Right lobe of liver (tissue), 6 donors: Measurements from ENCODE around the gene ILF3. TPM values are rescaled to one million over a fixed set of nuclear protein-coding genes. Genes with fewer than 3 reads are reported as not detected.

Source experiments
- ATAC-seq, 4 donors: fragments of 200-7000 bp; cut with Tn5 transposase; one replicate each; pipeline ENCODE4 v1.9.1; 2020; ENCODE audit warnings: mild to moderate bottlenecking in 4 of 4, moderate library complexity in 4 of 4
- DNase-seq, 3 donors: peaks; one replicate each; pipeline ENCODE4 v3.0.0-alpha.2; 2020
- H3K27ac ChIP-seq, 3 donors: fragments of 200-600 bp; one replicate each; pipeline ENCODE4 v1.8.0; 2022
- H3K27me3 ChIP-seq, 2 donors: fragments of 200-600 bp; one replicate each; pipeline ENCODE4 v1.8.0; 2022
- H3K36me3 ChIP-seq, 4 donors: fragments of 200-600 bp; sonication (generic) in 1 of 4; one replicate each; pipeline versions ENCODE4 v1.5.1 to v1.8.0; 2017 to 2022; ENCODE audit warnings: control low read depth in 1 of 4
- H3K4me1 ChIP-seq, 4 donors: fragments of 200-600 bp; sonication (generic) in 1 of 4; one replicate each; pipeline versions ENCODE4 v1.5.1 to v1.8.0; 2017 to 2022; ENCODE audit warnings: control low read depth in 1 of 4
- H3K4me3 ChIP-seq, 3 donors: fragments of 200-600 bp; one replicate each; pipeline ENCODE4 v1.8.0; 2022
- H3K9me3 ChIP-seq, 4 donors: fragments of 200-600 bp; sonication (generic) in 1 of 4; one replicate each; pipeline versions ENCODE4 v1.5.1 to v1.8.0; 2017 to 2022; ENCODE audit warnings: control low read depth in 1 of 4
- CTCF ChIP-seq, 4 donors: fragments of 200-600 bp in 3 of 4; fragments of 450-650 bp in 1 of 4; IDR thresholded peaks; one replicate each; pipeline versions ENCODE4 v1.5.1 to v1.8.0; 2016 to 2022; ENCODE audit warnings: antibody characterized with exemption in 4 of 4, mild to moderate bottlenecking in 2 of 4
- POLR2A ChIP-seq: fragments of 450-650 bp; IDR thresholded peaks from one replicate; pipeline ENCODE4 v1.6.1; 2017; ENCODE audit warnings: antibody characterized with exemption, mild to moderate bottlenecking
- WGBS: methylation state at CpG from one replicate; pipeline ENCODE4 v1.1.6; 2018; ENCODE audit warnings: low coverage, low lambda C conversion rate; ENCODE audit not compliant: insufficient coverage; ENCODE audit errors: missing lambda C conversion rate; 5-methylcytosine and 5-hydroxymethylcytosine counted together
- intact Hi-C, 2 donors: fragments of 100-400 bp; cut with DNase I; formaldehyde crosslinking; loops; one replicate each; pipeline versions ENCODE4 v1.11.2 to v1.14.1; 2022
- total RNA-seq, 6 experiments: library from RNA; depleted of rRNA in 2 of 6; stranded (reverse); fragments of >200 nt in 2 of 6; fragmentation: NEBNext Ultra II Directional in 3 of 6; extraction: Animal tissue kit (Norgen Biotek cat#: 25700) in 3 of 6; gene quantifications; one replicate each; pipeline versions ENCODE4 v1.1.0 to v1.2.4, GENCODE V29; 2016 to 2023
- donor health status: DM: no; HTN: yes; CAD: no.
- donor health status: DM: no; HTN: no; CAD: no.
- donor health status: DM: no; HTN: no; CAD: no.
- donor health status: DM: no; HTN: yes; CAD: no.
- donor health status: DM: no; HTN: yes; CAD: no.

ILF3 gene
- total RNA-seq, 6 experiments from 2014 or later, result 40.0 to 82.3 (median 54.8) TPM

GRCh38 chr19:10735741-10736140, 81.6 kb downstream of the ILF3 start:
- no peak overlapping the region for H3K27ac ChIP-seq
- no peak for ATAC-seq
- no peak overlapping the region for H3K4me3 ChIP-seq
- 82% methylated on average over 5 of the region's 5 CpGs for WGBS
- H3K27me3 ChIP-seq, result no peaks in the 10 kb centered on the region
- no peak for DNase-seq
- intact Hi-C loops, result no loop called here
- peaks cover 0 to 5% (median 0%) of the 10 kb centered on the region in 4 donors for H3K4me1 ChIP-seq
- H3K9me3 ChIP-seq, result no peaks in the 10 kb centered on the region
- TF ChIP-seq CTCF (IDR thresholded peaks at IDR 0.05) (no peak), POLR2A (no peak)
- H3K36me3 ChIP-seq, result no peaks in the 10 kb centered on the region

DNA sequence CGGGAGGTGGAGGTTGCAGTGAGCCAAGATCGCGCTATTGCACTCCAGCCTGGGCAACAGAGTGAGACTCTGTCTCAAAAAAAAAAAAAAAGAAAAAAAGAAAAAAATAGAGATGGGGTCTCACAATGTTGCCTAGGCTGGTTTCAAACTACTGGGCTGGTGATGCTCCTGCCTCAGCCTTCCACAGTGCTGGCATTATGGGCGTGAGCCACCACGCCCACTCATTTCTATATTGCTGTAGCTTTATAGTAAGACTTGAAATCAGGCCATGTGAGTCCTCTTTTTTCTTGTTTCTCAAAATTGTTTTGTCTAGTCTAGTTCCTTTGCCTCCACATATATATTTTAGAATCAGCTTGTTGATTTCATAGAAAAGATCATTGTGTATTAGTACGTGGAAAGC, 82.0 kb downstream of the ILF3 start:
- 92% methylated on average over 6 of the region's 6 CpGs for WGBS
- no peak overlapping the region for H3K4me3 ChIP-seq
- no peaks in the 10 kb centered on the region for H3K36me3 ChIP-seq
- H3K27me3 ChIP-seq, result no peaks in the 10 kb centered on the region
- no peak for ATAC-seq
- H3K27ac ChIP-seq, result no peak overlapping the region
- TF ChIP-seq POLR2A (no peak), CTCF (IDR thresholded peaks at IDR 0.05) (no peak)
- no peaks in the 10 kb centered on the region for H3K9me3 ChIP-seq
- intact Hi-C loops, result no loop called here
- DNase-seq, result no peak
- peaks cover 0 to 5% (median 0%) of the 10 kb centered on the region in 4 donors for H3K4me1 ChIP-seq

DNA sequence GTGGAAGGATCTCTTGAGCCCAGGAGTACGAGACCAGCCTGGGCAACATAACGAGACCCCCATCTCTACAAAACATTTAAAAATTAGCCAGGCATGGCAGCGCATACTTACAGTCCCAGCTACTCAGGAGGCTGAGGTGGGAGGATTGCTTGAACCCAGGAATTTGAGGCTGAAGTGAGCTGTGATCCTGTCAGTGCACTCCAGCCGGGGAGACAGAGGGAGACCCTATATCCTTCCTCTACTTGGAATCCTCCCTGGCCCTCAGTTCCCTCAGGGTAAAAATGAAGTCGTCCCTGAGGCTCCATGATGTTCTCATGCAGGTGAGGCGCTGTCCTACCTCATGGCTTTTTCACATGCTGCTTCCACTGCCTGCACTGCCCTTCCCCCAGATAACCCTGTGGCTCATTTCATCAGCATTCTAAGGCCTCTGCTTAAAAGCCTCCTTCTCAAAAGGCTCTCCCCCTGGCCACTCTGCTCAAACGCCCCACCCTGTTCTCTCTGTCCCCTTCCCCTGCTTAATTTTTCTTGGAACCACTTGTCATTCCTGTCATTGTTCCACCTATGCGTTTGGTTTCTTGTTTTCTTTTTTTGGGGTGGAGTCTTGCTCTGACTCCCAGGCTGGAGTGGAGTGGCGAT, 82.9 kb downstream of the ILF3 start:
- no peak for ATAC-seq
- Histone ChIP-seq H3K4me3 (no peak overlapping the region), H3K36me3 (no peaks in the 10 kb centered on the region), H3K27ac (no peak overlapping the region), H3K4me1 (peaks cover 0 to under 1% (median 0%) of the 10 kb centered on the region in 4 donors), H3K27me3 (no peaks in the 10 kb centered on the region), H3K9me3 (no peaks in the 10 kb centered on the region)
- DNase-seq, result no peak
- intact Hi-C loops, result no loop called here
- WGBS, result 81% methylated on average over 8 of the region's 9 CpGs
- TF ChIP-seq CTCF (IDR thresholded peaks at IDR 0.05) (no peak), POLR2A (no peak)

DNA sequence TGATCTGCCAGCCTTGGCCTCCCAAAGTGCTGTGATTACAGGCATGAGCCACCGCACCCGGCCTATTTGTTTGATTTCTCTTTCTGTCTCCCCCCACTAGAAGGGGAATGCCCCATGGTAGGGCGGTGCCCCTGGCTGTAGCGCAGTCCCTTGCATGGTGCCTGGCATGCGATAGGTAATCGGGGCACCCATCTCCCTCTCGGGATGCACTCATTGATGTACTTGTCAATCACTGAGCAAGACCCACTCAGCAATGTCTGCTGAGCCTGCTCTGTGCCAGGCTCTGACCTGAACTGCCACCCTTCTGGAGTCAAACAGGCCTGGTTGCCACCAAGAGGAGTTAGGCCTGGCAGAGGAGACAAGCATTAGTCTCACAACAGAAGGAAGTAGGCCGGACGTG, 83.6 kb downstream of the ILF3 start:
- intact Hi-C loops, result no loop called here
- no peak for ATAC-seq
- no peak overlapping the region for H3K27ac ChIP-seq

More for the DNA sequence above, 83.6 kb downstream of the ILF3 start:
- Histone ChIP-seq H3K36me3 (no peaks in the 10 kb centered on the region), H3K4me1 (no peaks in the 10 kb centered on the region), H3K4me3 (no peak overlapping the region), H3K27me3 (no peaks in the 10 kb centered on the region), H3K9me3 (no peaks in the 10 kb centered on the region)
- 90% methylated on average over 6 of the region's 9 CpGs for WGBS
- TF ChIP-seq POLR2A (no peak), CTCF (IDR thresholded peaks at IDR 0.05) (no peak)
- DNase-seq, result no peak
